AG08396 (cell line): ENCODE measurements around the gene HBS1L.

ENCODE experiments used
- DNase-seq: peaks from one replicate; pipeline ENCODE4 v3.0.0; 2012; ENCODE audit warnings: low spot score, mixed read lengths

The HBS1L gene

GRCh38 chr6:135036731-135037420, 17.7 kb downstream of the HBS1L start:
- no peak for DNase-seq

DNA sequence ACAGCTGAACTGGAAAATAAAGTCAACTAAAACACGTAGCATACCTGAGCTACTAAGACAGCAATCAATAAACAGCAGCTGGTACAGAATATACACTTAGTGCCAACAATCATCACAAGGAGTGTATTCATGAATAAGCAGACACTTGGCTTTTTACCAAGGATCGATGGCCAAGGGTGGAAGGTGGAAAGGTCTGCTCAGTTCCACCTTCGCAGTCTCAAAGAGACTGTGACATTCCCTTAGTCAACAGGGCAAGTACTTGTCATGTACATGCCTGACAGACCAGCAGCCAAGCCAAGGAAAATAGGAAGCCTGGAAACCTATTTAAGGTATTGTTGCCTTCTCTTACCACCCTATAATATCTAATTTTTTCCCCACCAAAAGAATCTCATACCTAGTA, 21.4 kb downstream of the HBS1L start:
- DNase-seq: no peak

DNA sequence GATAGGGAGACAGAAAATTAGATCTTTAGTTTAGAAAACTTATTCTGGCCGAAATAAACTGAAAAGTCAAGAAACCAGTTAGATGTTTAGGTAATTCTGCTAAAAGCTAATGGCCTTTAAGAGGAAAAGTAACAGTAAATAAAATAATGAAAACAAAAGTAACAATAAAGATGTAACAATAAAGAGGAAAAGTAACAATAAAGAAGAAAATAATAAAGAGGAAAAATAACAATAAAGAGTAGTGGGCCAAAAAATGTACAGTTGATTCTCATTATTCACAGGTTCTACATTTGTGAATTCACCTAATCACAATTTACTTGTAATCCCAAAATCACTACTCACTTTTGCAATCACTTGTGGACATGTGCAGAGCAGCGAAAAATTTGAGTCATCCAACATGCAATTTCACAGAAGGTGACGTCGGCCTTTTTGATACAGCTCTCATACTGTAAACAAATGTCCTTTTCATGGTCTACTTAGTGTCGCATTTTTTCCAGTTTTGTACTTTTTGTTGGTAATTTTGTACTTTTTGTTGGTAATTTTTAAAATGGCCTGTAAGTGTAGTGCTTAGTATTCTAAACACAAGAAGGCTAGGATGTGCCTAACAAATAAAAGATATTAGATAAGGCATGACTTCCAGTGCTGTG, 24.0 kb downstream of the HBS1L start:
- DNase-seq: no peak

- no peak for DNase-seq
Observed at GRCh38 chr6:135030056-135030473, 24.6 kb downstream of the HBS1L start.

GRCh38 chr6:135025775-135026174, 28.8 kb downstream of the HBS1L start:
- no peak for DNase-seq

- DNase-seq: no peak
Observed at GRCh38 chr6:135025175-135025574, 29.4 kb downstream of the HBS1L start.

DNA sequence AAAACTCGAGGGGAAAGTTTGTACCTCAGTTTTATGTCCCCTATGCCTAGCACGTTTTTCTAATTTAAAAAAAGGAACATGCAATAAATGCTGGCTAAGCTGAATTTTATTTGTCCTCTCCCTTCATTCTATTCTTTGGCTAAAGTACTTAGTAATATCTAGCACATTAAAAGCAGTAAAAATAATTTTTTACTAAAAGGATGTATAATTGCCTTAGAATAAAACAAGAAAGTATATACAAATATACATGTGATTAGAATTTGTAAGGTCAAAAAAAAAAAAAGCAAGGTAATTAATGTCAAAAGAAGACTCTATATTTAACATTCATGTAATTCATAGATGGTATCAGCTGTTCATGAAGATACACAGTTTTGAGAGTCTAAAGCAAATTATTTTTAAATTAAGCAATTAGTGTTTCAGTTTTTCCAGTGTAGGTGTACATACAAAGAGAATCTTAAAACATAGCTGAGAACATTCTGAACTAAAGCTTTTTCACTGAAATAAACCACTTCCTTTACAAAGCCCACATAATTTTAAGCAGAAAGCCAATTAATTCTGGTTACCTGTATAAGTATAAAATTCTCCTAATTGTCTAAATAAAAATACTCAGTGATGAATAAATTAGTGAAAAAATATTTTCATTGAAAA, 32.4 kb downstream of the HBS1L start:
- no peak for DNase-seq

- no peak for DNase-seq
Observed at GRCh38 chr6:135021310-135022049, 33.1 kb downstream of the HBS1L start.

GRCh38 chr6:135018941-135019340, 35.7 kb downstream of the HBS1L start:
- no peak for DNase-seq

- DNase-seq: no peak
Observed at GRCh38 chr6:135018052-135018451, 36.6 kb downstream of the HBS1L start.

- no peak for DNase-seq
Observed at GRCh38 chr6:135014353-135014832, 40.2 kb downstream of the HBS1L start.

DNA sequence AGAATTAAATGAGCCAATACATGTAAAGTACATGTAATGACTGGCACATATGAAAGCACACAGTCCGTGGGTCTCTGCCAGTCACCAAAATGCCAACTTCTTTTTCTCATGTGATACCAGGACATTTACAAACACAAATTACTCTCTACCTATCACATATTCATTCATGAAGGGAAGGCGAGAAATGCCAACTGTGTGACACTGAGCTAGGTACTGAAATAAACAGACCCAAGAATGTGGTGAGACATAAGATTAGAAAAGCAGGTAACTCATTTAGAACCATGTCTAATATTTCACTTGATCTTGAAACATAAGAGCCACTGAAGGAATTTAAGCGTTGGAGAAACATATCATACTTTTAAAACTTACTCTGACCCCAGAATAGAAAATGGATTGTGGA, 41.4 kb downstream of the HBS1L start:
- no peak for DNase-seq

DNA sequence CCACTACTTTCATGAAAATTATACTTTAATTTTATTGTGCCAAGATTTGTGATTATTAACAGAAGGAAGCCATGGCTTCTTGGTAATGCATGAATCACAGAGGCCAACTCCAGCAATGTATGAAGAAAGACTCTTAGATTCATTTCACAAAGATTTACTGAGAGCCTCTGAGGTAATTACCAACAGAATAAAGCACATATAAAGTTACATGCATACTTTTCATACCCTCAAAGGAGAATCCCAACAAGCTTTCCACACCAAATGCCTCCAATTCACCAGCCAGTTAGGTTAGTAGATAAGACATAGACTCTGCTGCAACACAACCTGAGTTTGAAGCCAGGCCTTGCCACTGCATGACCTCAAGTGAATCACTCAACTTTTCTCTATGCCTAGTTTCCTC, 41.9 kb downstream of the HBS1L start:
- peak; percentile 18 for DNase-seq

GRCh38 chr6:135012349-135012748, 42.3 kb downstream of the HBS1L start:
- DNase-seq: no peak

DNA sequence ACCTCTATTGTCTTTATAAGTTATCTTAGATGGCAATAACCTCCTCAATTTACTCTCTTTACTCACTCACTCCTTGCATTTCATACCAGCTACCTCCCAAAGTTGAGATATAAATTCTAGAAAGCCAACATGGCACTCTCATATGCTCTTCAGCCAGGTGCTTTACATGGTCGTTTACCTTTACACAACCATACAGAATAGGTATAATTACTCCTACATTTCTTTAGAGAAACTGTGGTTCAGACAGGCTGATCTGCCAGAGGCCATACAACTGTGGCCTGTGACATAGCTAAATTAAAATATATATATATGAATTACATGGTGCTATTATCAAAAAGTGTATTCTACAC, 45.7 kb downstream of the HBS1L start:
- no peak for DNase-seq

DNA sequence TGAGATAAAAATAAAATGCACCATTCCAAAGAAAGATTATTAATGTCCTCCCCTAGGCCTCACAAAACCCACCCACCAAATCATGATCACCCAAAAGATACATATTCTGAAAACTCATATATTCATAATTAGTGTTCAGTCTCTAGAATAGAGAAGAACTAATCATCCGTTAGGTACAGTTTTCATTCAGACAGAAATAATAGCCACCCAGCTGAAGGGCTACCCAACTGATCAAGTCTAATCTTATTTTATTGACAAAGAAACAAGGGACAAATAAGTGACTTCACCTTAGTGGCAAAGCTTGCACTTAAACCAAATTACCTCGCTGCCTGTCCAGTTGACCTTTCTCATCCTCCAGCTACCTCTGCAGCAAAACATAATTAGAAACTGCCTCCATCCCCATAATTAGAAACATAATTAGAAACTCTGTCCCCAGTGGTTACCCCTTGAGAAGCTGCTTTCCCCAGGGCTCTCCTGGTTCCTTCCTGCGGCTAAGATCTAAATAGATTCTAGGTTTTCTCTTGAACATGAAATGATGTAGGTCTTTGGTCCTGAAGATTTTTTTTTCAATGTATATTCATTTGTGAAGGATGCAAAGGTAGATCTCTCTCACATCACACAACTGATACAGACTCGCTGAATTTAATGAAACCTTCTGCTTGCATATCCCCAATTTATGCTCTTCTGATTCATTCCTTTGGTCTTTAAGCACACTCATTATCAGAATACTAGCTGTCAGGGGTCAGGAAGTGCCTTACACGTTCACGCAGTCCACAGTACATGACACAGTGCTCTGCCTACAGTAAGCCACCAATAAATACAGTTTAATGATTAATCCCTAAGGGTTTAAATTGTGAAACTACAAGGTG, 46.3 kb downstream of the HBS1L start:
- no peak for DNase-seq

DNA sequence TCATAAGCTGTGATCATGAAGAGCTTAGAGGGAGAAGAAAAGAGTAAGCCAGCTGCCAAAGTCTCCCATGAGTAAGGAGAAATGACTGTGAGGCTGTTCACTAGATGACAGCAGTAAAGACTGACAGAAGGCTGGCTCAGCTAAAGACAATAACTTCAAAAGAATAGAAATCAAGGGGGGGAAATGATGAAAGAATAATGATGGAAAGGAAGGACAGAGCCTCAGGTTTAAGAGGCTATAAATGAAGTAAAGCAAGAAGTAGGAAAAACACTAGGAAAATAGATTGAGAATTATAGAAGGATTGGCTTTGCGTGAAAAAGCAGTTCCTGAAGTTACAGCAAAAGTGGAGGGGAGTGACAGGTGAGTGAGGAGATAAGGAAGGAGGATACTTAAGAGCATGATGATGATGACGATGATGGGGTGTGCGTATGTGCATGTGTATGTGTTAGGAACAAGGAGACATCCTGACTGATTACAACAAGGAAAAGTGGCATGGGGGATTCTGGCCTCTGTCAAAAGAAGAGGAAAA, 48.2 kb downstream of the HBS1L start:
- DNase-seq: peak; percentile 3

DNA sequence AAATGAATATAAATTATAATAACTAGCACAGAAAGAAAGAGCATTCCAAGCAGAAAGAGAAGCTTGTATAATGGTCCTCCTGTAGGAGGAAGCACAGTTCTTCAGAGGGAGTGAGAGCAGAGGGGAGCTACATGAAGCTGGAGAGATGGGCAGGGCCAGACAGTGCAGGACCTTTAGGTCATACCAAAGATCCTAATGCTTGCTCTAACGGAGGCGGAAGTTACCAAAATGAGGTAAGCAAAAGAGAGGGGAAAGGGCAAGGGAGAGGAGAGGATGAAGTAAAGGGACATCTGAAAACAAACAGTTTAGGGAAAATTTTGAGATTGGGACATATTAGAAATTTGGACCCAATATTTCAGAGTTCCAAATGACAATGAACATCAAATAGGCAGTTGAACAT, 50.2 kb downstream of the HBS1L start:
- DNase-seq: no peak

DNA sequence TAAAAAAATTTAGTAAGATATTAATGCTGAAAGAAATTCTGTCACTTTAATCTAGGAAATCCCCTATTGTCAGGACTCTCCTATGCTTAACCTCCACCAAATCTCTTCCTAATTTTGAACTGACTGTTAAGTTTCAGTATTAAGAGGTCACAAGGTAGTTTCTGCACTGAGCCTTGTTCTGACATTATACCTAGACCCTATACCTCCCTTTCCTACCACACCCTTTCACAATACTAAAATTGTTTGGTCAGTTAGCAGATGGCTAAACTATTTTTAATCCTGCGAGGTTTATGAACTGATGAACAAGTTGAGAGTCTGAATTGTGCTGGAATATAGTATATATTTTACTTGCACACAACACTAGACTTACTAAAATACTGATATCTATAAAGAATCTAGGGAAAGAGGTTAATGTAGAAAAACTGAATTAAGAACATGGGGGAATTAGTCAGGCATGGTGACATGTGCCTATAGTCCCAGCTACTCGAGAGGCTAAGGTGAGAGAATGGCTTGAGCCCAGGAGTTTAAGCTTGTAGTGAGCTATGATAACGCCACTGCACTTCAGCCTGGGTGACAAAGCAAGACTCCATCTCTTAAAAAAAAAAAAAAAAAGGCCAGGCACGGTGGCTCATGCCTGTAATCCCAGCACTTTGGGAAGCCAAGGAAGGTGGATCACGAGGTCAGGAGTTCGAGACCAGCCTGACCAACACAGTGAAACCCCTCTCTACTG, 51.5 kb downstream of the HBS1L start:
- no peak for DNase-seq

DNA sequence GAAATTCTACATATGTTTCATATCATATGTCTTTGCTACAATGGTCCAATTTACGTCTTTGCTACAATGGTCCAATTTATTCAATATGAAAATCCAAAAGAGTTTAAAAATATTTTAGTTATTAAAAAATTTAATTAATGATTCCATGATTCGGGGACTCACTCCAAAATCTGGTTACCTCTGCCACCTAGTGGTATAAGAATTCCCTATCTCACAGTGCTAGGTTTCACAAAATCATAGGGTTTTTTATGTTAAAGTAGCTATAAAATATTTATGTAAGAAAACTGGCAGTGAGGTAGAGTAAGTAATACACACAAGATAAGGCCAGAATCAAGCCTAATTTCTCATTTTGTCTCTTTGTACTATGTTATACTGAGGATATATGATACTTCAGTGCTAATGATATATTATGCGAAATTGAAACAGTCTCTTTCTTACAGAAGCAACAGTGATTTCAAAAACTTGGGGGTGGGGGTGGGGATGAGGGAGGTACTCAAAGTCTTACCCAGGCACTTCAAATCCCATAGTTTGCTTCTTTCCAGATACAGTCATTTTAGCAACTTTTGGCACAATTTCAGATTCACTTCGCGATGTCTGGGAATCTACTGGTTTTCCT, 52.3 kb downstream of the HBS1L start:
- peak; percentile 16 for DNase-seq
